Kidney tubule cell (primary cell): Measurements from ENCODE around the gene SELENOS.
"Not testable (repeated sequence)": the region's sequence is repeated elsewhere in the genome, so short reads cannot be mapped to it uniquely, and the experiment has no call there.

Source experiments
- DNase-seq: peaks from one replicate; pipeline ENCODE4 v3.0.0-alpha.2; 2018; ENCODE audit warnings: low spot score

The SELENOS gene

GRCh38 chr15:101309436-101310160 is 32.3 kb upstream of the SELENOS start:
- no peak for DNase-seq

- DNase-seq, result no peak
Measured at GRCh38 chr15:101308604-101309435, 31.5 kb upstream of the SELENOS start.

GRCh38 chr15:101307897-101308603 is 30.8 kb upstream of the SELENOS start:
- no peak for DNase-seq

GRCh38 chr15:101307048-101307896 is 30.0 kb upstream of the SELENOS start:
- DNase-seq, result no peak

GRCh38 chr15:101306341-101307047 is 29.2 kb upstream of the SELENOS start:
- DNase-seq, result no peak

GRCh38 chr15:101305820-101306255 is 28.6 kb upstream of the SELENOS start:
- DNase-seq, result no peak

- DNase-seq, result no peak
Measured at GRCh38 chr15:101303408-101303807, 26.1 kb upstream of the SELENOS start.

GRCh38 chr15:101296418-101297405 is 19.4 kb upstream of the SELENOS start:
- no peak for DNase-seq

- DNase-seq, result no peak
Measured at GRCh38 chr15:101295607-101296161, 18.4 kb upstream of the SELENOS start.

GRCh38 chr15:101294731-101295606 is 17.7 kb upstream of the SELENOS start, which contains the start of gene SNRPA1:
SNRPA1 (minus strand) TSS chr15:101295248; CDS start chr15:101295178, 70 bp downstream.
- DNase-seq, result peak; percentile 94

- DNase-seq, result peak; percentile 50
Measured at GRCh38 chr15:101293122-101293521, 15.8 kb upstream of the SELENOS start.

- peak; percentile 66 for DNase-seq
Measured at GRCh38 chr15:101288905-101289513, 11.7 kb upstream of the SELENOS start.

GRCh38 chr15:101287342-101287741 is 10.1 kb upstream of the SELENOS start:
- DNase-seq, result not testable (repeated sequence)

GRCh38 chr15:101286471-101287114 is 9.3 kb upstream of the SELENOS start:
- no peak for DNase-seq

- no peak for DNase-seq
Measured at GRCh38 chr15:101283931-101284330, 6.6 kb upstream of the SELENOS start.

GRCh38 chr15:101280007-101280406 is 2.7 kb upstream of the SELENOS start:
- DNase-seq, result no peak

GRCh38 chr15:101277943-101278564 is 769 bp upstream of the SELENOS start:
- no peak for DNase-seq
